H7 (cell line): ENCODE data around the gene RAB15. TPM values are rescaled to one million over a fixed set of nuclear protein-coding genes. Genes with fewer than 3 reads are reported as not detected.
A peak's percentile ranks its signal among the peaks of the same experiment; 100 is the strongest.

Experiments used
- DNase-seq: peaks from one replicate; pipeline ENCODE4 v3.0.0; 2012
- H3K27me3 ChIP-seq: 2 replicates; pipeline ENCODE4 v1.6.0; 2011; ENCODE audit warnings: mild to moderate bottlenecking, low read length; ENCODE audit not compliant: control insufficient read depth, insufficient read depth
- H3K36me3 ChIP-seq: replicated peaks from 2 replicates; pipeline ENCODE4 v1.5.1; 2011; ENCODE audit warnings: low read length; ENCODE audit not compliant: control insufficient read depth, insufficient read depth
- H3K4me3 ChIP-seq: 2 replicates; pipeline ENCODE4 v1.5.1; 2011; ENCODE audit warnings: low read depth, mild to moderate bottlenecking, control low read depth, low read length, moderate library complexity; ENCODE audit not compliant: insufficient read depth
- total RNA-seq: library from RNA; depleted of rRNA; stranded (reverse); fragments of >200 nt; shearing (Covaris generic); gene quantifications from 2 replicates; pipeline ENCODE4 v1.2.3, GENCODE V29; 2014

RAB15 gene
- total RNA-seq, 1 experiment from 2014 or later, result 48.3 TPM

- Histone ChIP-seq H3K36me3 (peaks cover 7% of the 10 kb centered on the region), H3K27me3 (no peaks in the 10 kb centered on the region), H3K4me3 (no peak overlapping the region)
- DNase-seq, result peak; percentile 16
These were observed 28.1 kb downstream of the RAB15 start for GRCh38 chr14:64944041-64944440.

- peaks cover 7% of the 10 kb centered on the region for H3K36me3 ChIP-seq
- H3K27me3 ChIP-seq, result no peaks in the 10 kb centered on the region
- DNase-seq, result no peak
- no peak overlapping the region for H3K4me3 ChIP-seq
These were observed 28.6 kb downstream of the RAB15 start for GRCh38 chr14:64943556-64943955.

DNA sequence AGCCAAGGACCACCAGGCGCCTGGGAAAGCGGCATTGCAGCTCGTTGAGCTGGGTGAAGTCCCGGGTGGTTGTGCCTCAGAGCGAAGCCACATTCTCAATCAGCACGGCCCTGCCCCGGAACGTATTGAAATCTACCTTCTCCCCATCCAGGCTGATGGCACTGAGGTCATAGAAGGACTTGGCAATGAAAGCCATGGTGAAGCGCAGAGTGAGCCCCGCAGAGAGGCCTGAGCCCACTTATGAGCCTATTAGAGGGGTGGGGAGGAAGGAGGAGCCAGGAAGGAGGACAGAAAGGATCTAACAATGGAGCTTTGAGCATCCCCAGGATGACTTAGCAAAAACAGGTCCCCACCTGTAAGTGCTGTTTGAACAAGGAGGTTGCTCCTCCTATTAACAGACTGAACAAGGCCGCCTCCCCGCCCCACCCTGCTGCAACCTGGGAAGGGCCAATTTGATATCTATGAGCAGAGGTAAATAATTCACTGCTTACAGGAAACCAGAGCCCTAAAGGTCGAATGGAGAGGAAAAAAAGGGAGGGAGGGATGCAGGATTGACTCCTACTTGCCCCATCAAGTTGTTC is 29.5 kb downstream of the RAB15 start, which contains the start of gene GPX2:
TSS of gene GPX2 (minus strand) at position 215 of the 581 bp plus-strand sequence. CDS start at position 196, 19 bp downstream.
- no peak for DNase-seq

GRCh38 chr14:64940336-64940910 is 31.7 kb downstream of the RAB15 start:
- Histone ChIP-seq H3K27me3 (no peaks in the 10 kb centered on the region), H3K36me3 (peaks cover 4% of the 10 kb centered on the region)
- no peak for DNase-seq

More for the DNA sequence above, 29.5 kb downstream of the RAB15 start, which contains the start of gene GPX2:
- no peak within 1 kb of the TSS for H3K4me3 ChIP-seq
- no peaks in the 10 kb centered on the region for H3K27me3 ChIP-seq
- H3K36me3 ChIP-seq, result peaks cover 4% of the 10 kb centered on the region

GRCh38 chr14:64939817-64940190 is 32.3 kb downstream of the RAB15 start:
- no peak for DNase-seq
- Histone ChIP-seq H3K36me3 (peaks cover 4% of the 10 kb centered on the region), H3K27me3 (no peaks in the 10 kb centered on the region), H3K4me3 (no peak overlapping the region)

More at GRCh38 chr14:64940336-64940910, 31.7 kb downstream of the RAB15 start:
- no peak overlapping the region for H3K4me3 ChIP-seq

GRCh38 chr14:64938972-64939816 is 32.9 kb downstream of the RAB15 start:
- Histone ChIP-seq H3K4me3 (no peak overlapping the region), H3K36me3 (peaks cover 4% of the 10 kb centered on the region), H3K27me3 (no peaks in the 10 kb centered on the region)
- no peak for DNase-seq

DNA sequence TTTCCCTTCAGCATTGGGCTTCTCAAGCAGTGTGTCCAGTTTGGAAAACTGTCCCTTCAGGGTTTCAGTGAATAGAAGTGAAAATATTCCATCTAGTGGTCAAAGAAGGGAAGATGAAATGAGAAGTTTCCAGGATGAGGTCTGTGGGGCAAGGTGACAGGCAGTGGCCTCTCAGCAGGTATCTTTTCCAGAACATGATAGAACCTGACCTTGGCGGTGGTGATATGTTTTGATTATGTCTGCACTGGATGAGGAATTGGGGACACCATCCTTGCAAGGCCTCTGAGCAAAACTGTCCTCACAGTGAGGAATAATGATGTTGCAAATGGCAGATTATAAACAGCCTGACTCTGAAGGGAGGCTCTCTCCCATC is 34.3 kb downstream of the RAB15 start:
- DNase-seq, result no peak
- H3K36me3 ChIP-seq, result peaks cover 4% of the 10 kb centered on the region
- H3K27me3 ChIP-seq, result no peaks in the 10 kb centered on the region
- H3K4me3 ChIP-seq, result no peak overlapping the region

DNA sequence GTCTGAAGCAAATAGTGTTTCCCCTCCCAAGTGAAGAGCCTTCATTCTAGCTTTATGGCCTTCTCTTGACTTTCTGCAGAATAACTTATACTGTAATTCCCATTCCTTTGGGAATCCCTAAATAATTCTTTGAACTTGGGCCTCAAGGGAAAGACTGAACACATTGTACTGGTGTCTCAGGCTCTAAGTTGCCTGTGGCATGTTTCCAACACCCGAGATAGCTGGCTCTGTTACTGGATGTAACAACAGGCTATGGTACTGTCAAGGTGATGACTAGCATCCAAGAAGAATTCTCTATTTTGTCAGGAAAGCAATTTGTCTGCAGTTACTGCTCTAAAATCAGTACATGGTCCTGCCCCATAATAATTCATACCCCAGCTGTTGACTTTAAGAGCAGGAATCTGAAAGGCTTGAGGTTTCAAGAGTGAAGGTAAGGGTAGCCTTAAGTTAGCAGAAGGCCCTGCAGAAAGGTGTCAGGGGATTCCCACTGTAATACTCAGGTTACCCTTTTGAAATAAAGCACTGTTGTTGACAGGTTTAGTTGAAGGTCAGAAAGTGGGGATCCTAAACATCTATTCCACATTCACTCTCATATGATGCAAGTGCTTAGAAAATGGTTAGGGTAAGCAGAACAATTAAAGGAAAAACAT is 34.8 kb downstream of the RAB15 start:
- no peaks in the 10 kb centered on the region for H3K27me3 ChIP-seq
- H3K4me3 ChIP-seq, result no peak overlapping the region
- H3K36me3 ChIP-seq, result peaks cover 5% of the 10 kb centered on the region
- no peak for DNase-seq

- Histone ChIP-seq H3K36me3 (peaks cover 4% of the 10 kb centered on the region), H3K27me3 (no peaks in the 10 kb centered on the region), H3K4me3 (no peak overlapping the region)
- DNase-seq, result no peak
These were observed 36.6 kb downstream of the RAB15 start for GRCh38 chr14:64935508-64935907.

DNA sequence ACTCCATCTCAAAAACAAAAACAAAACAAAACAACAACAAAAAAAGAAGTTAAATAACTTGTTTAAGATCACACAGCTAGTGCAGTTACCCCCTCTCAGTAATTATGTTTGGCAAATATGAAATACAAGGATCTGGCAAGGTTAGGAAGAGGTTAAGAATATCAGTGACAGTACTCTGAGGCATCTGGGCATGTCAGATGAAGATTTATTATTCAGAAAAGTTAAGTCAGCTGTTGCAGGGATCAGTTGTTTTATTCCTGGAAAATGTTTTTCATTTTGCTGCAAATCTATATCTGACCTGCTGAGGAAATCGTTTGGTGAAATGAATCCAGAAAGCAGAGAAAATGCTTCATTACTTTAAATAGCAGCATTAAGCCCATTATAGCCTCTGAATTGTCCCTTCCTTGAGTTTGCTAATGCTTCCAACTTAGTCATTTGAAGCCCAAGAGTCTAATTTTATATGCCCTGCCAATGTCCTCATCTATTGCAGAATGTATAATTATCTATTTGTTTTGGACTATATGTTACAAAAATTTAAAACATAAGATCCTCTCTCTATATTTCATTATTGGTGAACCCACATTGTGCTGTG is 37.7 kb downstream of the RAB15 start:
- no peak for DNase-seq
- peaks cover 2% of the 10 kb centered on the region for H3K36me3 ChIP-seq
- H3K27me3 ChIP-seq, result no peaks in the 10 kb centered on the region
- H3K4me3 ChIP-seq, result no peak overlapping the region

GRCh38 chr14:64932231-64932630 is 39.9 kb downstream of the RAB15 start:
- DNase-seq, result no peak
- H3K36me3 ChIP-seq, result peaks cover 2% of the 10 kb centered on the region
- no peaks in the 10 kb centered on the region for H3K27me3 ChIP-seq
- H3K4me3 ChIP-seq, result no peak overlapping the region

DNA sequence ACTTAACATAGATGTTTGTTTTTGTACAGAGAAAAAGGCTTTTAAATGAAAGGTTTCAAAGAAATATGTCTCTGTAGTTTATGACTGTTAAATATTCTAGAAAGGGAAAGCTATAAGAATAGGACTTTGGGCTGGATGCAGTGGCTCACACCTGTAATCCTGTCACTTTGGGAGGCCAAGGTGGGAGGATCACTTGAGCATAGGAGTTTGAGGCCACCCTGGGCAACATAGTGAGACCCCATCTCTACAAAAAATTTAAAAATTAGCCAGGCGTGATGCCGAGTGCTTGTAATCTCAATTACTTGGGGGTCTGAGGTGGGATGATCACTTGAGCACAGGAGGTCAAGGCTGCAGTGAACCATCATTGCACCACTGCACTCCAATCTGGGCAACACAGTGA is 41.0 kb downstream of the RAB15 start:
- H3K4me3 ChIP-seq, result no peak overlapping the region
- peaks cover 2% of the 10 kb centered on the region for H3K36me3 ChIP-seq
- DNase-seq, result no peak
- no peaks in the 10 kb centered on the region for H3K27me3 ChIP-seq

DNA sequence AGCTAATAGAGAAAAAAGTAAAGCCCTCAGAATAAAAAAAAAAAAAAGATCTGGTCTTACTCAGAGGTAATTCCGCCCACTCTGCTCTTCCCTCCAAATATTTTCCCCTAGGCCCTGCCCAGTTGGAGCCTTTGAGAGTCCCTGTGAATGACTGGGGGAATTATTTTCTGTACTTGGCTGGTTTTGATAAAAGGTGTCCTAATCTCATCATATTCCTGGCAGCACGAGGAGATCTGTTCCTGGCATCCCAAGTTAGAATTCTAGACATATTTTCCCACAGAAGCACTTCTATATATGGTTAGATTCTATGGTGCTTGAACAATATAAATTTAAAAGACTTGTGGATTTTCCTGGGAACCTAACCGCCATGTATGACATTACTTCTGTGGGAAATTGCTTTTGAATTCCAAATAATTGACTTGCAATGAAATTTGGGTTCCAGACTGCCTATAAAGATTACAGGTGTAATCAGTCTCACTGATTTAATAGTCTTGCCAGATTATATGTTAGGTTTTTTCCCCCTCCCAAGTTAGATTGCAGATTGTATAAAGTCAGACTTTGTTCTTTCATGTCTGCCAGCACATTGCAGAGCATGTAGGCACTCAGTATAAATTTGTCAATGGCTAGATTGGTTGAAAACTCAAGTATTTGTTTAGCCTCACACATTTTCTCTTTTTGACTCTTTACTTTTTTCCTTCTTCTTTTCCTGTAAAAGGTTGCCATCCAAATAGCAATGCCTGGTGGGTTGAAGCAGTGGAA is 41.9 kb downstream of the RAB15 start:
- no peak overlapping the region for H3K4me3 ChIP-seq
- no peak for DNase-seq
- no peaks in the 10 kb centered on the region for H3K27me3 ChIP-seq
- peaks cover 3% of the 10 kb centered on the region for H3K36me3 ChIP-seq

- Histone ChIP-seq H3K27me3 (no peaks in the 10 kb centered on the region), H3K36me3 (peaks cover 5% of the 10 kb centered on the region), H3K4me3 (no peak overlapping the region)
- DNase-seq, result no peak
These were observed 43.1 kb downstream of the RAB15 start for GRCh38 chr14:64929014-64929359.
